ENCODE measurements around the gene ATE1. TPM values are rescaled to one million over a fixed set of nuclear protein-coding genes. Genes with fewer than 3 reads are reported as not detected.
"Not testable (repeated sequence)": the region's sequence is repeated elsewhere in the genome, so short reads cannot be mapped to it uniquely, and the experiment has no call there.

ATE1 gene
- polyA plus RNA-seq, 4 donors = 27.1 to 44.2 (median 40.1) TPM

DNA sequence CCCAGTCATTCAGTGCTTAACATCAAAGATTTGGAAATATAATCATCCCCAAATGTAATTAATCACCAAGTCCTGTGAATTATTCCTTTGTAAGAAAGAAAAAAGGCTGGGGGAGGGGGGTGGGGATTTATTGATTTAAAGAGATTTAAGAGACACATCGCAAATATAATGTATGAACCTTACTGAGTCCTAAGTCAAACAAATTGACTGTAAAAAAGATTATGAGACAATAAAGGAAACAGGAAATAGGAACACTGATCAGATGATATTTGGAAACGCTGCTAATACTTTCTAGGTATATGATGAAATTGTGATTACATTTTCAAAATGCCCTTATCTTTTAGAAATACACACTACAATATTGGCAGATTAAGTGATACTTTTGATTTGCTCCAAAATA lies 92.5 kb downstream of the ATE1 start:
- no peak for DNase-seq (ENCODE audit: low read depth in 4 of 4, low spot score in 3 of 4)

DNA sequence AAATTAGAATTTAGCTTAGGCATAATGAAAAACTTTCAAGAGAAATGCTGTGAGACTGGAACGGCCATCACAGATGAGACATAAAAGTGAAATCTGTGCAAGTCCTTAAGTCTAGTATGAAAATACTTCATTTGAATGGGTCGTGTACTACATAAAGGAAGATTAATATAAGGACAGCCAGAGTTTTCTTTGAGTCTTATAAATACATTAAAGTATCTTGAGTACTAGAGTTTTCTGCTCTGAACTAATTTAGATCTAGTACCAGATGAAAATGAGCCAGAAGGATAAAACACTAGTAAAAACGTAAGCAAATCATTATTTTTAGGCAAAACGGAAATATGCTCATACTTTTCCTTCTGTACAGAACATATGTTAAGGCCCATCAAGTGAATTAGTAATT lies 93.1 kb downstream of the ATE1 start:
- no peak for DNase-seq (ENCODE audit: low read depth in 4 of 4, low spot score in 3 of 4)

DNA sequence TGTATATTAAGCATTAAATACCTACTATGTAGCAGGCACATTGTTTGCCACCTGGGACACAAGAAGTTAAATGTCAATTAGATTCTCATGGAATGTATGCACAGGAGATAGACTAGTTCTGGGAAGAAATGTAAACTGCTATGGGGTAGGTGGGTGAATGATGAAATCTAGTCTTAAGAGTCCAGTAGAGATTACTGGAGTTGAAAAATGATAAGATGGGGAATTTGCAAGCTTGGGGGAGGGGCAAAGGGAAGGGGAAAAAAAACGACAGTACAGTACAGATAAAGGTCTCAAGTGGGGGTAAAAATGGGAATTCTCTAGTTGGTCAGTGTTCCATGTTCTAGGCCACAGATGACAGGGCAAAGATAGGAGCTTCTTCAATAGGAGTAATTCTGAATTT lies 94.4 kb downstream of the ATE1 start:
- DNase-seq (ENCODE audit: low read depth in 4 of 4, low spot score in 3 of 4) = no peak

DNA sequence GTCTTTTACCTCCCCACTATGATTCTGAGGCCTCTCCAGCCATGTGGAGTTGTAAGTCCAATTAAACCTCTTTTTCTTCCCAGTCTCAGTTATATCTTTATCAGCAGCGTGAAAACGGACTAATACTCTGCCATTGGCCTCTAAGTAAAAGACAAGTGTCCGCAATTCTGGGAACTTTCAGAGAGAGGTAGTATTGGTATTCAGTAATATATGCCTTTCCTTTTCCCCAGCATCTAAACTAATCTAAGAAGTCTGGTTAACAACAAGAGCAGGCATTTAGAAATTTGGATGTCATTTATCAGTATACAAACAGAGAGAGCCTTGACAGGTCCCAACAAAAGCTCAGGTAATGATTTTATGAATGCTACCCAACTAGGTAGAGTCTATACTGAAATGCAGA lies 95.2 kb downstream of the ATE1 start:
- DNase-seq (ENCODE audit: low read depth in 4 of 4, low spot score in 3 of 4) = no peak

DNA sequence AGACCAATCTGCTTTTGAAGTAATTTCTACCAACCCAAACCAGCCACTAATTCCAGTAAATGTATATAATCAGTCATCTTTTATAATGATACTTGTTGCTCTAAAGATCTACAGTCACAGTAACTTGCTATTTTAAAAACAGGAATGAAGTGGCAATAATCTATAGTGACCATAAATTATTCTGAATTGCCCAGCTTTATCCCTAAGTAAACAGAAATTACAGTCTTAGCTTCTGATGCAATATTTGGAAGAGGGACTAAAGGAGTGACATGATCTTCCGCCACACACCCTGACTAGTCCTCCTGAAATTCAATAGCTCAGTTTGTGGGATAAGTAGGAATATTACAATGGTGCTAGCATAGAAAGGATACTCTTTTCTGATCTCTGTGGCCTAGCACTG lies 96.1 kb downstream of the ATE1 start:
- no peak for DNase-seq (ENCODE audit: low read depth in 4 of 4, low spot score in 3 of 4)

DNA sequence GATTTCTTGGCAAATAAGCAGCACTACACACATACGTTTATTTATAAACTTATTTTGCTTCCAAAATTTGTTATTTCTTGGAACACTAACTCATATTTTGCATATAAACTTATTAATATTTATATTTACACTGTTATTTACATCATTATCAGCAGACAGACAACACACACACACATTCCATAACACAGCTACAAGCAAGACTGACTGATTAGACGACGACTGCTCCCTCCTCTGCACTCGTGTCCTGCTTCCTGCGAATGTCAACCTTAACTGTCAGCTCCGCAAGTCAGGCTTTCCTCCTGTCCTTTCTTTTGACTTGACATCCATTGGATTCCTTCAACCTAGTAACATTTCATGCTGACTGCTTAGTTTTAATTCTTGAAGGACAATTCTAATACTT lies 96.6 kb downstream of the ATE1 start:
- DNase-seq (ENCODE audit: low read depth in 4 of 4, low spot score in 3 of 4) = no peak

DNA sequence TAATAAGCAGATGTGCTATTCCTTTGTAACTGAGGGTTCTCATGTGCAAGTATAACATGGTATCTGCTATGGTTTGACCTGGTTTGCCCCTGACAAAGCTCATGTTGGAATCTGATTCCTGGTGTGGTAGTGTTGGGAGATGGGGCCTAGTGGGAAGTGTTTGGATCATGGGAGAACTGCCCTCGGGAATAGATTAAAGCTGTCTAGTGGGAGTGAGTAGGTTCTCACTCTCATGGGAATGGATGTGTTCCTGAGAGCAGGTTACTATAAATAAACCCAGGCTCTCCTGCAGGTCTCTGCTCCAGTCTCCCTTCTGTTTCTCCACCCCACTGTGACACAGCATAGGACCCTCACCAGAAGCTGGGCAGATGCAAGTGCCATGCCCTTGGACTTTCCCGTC lies 97.7 kb downstream of the ATE1 start:
- no peak for DNase-seq (ENCODE audit: low read depth in 4 of 4, low spot score in 3 of 4)

DNA sequence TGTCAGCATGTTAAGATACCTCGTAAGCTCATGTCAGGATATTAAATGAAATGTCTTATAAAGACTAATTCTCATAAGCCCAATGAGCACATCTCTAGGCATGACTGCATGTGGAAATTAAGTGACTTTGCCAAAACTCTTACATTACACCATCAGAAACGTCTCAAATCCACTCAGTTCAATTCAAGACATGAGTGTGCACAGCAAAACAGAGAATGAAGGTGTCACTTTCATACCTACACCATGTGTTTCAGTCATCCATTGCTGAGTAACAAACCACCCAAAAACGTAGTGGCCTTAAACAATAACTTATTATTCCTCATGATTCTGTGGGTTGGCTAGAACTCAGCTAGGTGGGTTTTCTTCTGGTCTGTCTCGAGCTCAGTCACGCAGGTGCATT lies 99.8 kb downstream of the ATE1 start:
- DNase-seq (ENCODE audit: low read depth in 4 of 4, low spot score in 3 of 4) = no peak

DNA sequence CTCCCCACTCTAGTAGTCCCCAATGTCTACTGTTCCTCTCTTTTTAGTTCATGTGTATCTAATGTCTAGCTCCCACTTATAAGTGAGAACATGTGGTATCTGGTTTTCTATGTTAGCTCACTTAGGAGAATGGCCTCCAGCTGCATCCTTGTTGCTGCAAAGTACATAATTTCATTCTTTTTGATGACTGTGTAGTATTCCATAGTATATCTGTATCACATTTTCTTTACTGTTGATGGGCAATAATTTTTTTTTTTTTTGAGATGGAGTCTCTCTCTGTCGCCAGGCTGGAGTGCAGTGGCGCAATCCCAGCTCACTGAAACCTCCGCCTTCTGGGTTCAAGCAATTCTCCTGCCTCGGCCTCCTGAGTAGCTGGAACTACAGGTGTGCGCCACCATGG lies 101.1 kb downstream of the ATE1 start:
- not testable (repeated sequence) for DNase-seq (ENCODE audit: low read depth in 4 of 4, low spot score in 3 of 4)

DNA sequence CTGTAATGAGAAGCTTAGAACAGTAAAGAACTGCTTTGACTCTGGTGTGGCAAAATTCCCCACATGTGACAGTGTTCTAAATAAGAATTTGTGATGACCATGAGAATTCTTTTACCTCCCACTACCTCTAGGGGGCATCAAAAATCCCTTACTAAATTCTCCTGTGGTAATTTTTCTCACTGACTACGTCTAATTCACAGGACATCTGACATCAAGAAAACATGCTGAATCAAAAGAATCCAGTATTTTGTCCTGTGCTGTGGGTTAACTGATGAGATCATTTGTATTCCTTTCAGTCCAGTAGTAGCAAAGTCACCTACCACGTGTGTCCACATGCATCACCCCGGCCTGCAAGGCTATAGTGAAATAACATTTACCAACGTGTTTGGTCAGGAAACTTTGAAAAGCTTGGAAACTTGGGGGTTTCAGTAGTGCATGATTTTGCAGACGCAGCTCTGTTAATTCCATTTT lies 103.8 kb downstream of the ATE1 start:
- DNase-seq (ENCODE audit: low read depth in 4 of 4, low spot score in 3 of 4) = peak in 1 of 4 donors; percentile 24

DNA sequence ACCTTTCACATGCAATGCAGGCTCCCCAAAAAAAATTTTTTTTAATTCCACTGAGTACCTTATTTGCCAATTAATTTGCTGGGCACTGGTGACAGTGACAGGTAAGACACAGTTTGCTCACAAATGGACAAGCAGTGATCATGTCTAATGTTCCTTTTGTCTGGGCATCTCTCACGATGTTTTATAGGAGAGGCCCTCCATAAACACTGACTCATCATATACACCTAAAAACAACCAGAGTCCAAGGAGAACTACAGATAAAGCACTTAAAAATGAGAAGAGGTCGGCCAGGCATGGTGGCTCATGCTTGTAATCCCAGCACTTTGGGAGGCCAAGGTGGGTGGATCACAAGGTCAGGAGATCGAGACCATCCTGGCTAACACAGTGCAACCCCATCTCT lies 105.1 kb downstream of the ATE1 start:
- DNase-seq (ENCODE audit: low read depth in 4 of 4, low spot score in 3 of 4) = no peak

DNA sequence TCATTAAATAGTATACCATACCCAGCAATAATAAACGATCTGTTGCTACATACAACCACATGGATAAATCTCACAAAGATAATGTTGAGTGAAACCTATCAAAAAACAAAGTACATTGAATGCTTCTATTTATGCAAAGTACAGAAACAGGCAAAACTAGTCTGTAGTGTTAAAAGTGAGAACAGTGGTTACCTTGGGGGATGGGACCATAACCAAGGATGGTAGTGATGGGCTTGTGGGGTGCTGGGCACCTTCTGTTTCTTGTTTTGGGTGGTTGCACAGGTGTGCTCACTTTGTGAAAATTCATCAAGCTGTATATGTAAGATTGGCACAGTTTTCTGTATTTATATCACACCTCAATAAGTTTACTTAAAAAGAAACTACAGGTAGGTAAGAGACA lies 105.7 kb downstream of the ATE1 start:
- no peak for DNase-seq (ENCODE audit: low read depth in 4 of 4, low spot score in 3 of 4)

DNA sequence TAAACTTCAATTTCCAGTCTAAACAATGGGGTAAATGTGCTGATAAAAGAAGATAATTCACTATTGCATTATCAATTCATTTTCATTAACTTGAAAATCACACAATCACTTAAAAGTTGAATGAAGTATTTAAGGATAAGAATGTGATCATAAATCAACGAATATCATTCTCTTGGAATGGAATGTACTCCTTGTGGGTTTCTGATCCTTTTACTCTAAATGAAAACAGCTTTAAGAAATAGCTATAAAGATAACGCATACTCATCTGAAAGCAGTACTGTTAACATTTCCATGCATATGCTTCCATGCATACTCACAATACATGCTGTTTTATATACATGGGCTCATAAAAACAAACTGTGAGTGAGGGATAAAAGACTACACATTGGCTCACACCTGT lies 108.8 kb downstream of the ATE1 start:
- DNase-seq (ENCODE audit: low read depth in 4 of 4, low spot score in 3 of 4) = no peak

DNA sequence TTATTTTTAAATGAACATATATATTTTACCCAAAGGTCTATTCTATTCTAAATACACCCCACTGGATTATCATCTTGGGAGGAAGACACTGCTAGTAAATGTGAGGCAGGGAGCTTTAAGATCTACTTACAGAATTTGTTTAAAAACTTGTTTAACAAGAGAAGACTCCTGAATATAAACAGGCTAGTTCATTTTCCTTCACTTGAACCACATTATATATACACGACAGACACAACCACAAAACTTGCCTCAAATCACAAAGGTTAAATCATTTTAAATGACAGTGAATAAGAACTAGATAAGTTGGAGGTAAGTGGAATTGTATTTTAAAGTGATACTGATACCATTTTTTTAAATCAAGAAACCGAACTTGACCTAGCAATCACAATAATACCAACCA lies 109.2 kb downstream of the ATE1 start:
- no peak for DNase-seq (ENCODE audit: low read depth in 4 of 4, low spot score in 3 of 4)

DNA sequence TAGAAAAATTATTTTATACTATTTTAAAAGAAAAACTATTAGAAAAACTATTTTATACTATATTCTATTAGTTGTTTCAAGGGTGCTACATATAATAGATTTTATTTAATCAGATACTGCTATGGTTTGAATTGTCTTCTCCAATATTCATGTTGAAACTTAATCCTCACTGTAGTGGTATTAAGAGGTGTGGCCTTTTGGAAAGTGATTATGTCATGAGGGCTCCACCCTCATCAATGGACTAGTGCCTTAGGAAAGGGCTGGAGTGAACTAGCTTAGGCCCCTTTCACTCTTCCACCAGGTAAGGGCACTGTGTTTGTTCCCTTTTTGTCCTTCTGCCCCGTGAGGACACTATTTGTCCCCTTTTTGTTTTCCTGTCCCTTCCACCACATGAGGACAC lies 111.6 kb downstream of the ATE1 start:
- no peak for DNase-seq (ENCODE audit: low read depth in 4 of 4, low spot score in 3 of 4)

DNA sequence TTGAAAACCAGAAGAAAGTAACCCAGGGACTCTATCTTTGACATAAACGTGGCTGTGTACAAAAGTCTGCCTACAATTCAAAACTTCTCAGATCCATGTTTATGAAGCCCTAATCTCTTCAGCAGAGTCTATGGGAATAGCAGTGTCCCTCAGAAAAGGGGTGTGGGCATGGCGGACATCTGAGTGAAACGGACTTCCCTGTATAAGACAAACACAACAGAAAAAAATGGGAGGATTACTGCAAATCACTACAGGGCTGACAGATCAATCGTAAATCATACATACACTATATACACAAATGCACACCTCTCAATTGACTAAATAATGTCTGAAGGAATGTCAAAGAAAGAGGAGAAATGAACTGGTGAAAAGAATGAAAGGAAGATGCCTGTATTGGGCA lies 114.0 kb downstream of the ATE1 start:
- no peak for DNase-seq (ENCODE audit: low read depth in 4 of 4, low spot score in 3 of 4)

DNA sequence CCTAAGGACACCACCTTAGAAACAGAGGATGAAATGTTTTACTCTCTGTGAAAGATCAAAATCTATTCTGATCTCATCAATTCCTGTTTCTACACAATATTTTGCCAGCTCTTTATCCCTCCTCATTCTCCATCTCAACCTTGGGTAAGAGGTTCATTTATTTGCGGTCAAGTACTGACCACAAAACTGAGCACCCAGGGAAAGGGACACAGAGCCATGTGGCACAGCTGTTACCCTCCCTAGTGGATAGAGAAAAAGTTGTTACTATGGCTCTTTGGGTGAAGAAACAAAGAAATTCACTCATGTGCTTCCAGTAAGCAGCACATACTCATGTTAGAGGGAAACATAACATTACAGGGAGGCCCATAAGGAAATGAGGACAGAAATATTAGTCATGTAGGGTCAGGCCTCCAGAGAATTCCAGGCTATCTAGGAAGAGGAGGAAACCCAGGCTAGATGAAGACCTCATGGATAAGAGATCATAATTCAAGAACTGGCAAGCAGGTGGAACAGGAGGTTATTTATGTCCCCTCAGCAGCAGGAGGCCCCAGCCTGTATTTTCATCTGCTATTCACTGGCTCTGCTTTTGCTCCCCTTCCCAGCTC lies 114.5 kb downstream of the ATE1 start:
- no peak for DNase-seq (ENCODE audit: low read depth in 4 of 4, low spot score in 3 of 4)

DNA sequence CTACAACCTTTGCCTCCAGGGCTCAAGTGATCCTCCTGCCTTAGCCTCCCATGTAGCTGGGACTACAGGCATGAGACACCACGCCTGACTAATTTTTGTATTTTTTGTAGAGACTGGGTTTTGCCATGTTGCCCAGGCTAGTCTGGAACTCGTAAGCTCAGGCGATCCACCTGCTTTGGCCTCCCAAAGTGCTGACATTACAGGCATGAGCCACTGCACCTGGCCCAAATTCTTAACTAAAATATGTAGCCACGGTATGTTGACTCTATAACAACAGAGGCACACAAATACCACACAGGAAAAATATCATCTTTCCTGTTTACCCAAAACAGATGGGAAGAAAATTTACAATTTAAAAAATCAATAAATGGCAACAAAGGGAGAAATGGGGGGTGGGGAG lies 115.8 kb downstream of the ATE1 start:
- no peak for DNase-seq (ENCODE audit: low read depth in 4 of 4, low spot score in 3 of 4)

DNA sequence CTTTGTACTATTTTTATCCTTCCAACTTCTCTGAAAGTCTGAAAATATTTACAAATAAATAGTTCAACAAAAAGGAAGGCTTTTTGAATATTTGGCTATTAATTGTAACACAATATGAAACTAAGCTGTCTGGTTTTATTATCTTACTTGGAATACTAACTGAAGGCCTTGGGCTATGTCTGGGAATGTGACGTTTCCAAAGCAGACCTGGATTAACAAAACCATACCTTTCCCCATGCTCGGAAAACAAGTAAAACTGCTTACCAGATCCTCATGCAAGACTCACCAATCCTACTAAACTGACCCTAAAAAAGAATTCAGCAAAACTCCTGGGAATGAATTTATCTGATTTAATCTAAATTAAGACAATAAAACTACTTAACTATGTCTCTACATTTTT lies 116.4 kb downstream of the ATE1 start:
- DNase-seq (ENCODE audit: low read depth in 4 of 4, low spot score in 3 of 4) = no peak

DNA sequence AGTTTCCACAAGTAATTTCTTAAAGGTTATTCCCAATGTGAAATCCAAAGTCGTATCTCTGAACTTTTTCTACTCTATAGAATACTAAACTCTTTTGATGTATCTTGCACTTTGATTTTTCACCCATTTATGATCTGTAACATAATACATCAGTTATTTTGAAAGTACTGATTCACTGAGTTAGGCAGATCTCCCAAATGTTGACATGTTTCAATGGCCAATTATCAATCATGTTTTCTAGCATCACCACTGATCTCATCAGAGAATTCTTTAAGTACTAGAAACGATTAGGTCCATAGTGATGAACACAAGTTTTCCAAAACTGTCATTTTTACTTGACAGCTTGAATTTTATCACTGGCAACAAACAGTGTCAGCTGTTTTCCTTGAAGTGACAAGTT lies 119.0 kb downstream of the ATE1 start:
- no peak for DNase-seq (ENCODE audit: low read depth in 4 of 4, low spot score in 3 of 4)

DNA sequence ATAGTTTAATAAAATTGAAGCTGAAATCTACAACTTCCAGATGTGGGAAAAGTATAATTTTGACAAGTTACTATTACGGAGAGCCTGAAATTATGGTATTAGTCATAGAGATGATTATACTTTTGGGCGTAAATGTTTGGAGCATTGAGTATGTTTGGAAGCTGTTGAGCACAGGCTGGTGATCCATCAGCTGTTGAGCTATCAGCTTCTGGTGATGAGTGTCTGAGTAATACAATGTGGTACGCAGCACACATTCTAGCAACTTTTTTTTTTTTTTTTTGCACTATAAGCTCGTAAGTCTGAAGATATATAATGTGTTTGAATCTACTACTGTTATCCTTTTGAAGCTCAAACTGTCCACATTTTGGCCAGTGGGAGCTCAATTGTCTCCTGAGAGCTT lies 123.4 kb downstream of the ATE1 start:
- DNase-seq (ENCODE audit: low read depth in 4 of 4, low spot score in 3 of 4) = no peak

DNA sequence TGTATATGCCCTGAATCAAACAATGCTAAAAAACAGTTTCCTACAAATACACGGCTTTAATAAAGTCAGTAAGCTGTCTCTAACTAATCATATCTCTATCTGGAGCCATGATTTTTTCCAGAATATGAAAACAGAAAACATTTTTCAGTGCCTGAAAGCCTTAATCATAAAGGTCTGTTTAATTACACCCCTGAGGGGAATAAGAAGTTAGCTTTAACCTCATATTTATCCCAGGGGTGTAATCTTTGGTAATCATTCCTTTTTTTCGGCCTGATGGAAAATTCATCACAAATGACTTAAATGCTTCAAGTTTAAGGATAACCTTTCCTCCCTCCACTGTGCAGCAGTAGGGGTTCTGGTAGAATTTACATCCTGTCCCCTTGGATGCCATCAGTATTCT lies 124.2 kb downstream of the ATE1 start:
- DNase-seq (ENCODE audit: low read depth in 4 of 4, low spot score in 3 of 4) = no peak

DNA sequence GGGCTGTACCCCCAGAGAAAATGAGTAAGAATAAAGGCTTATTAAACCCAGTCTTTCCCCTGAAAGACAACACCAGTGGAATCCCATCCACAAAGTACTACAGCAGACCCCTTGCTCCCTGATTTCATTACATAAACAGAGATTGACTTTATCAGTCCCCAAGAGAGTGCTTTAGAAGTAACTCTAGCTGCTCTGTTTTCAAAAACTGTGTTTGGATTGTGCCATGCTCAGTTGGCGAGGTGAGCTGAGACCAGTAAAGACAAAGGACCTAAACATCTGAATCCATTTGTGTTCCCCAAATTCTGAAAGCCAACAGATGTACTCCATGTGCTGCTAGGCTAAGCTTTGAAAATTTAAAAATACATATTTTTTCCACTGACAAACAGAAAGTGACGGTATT lies 127.0 kb downstream of the ATE1 start:
- DNase-seq (ENCODE audit: low read depth in 4 of 4, low spot score in 3 of 4) = peak in 2 of 4 donors; percentile 14 to 25

All from left renal pelvis (tissue), 4 donors.